Activated T-cell treated with anti-CD3 and anti-CD28 coated beads for 1 hour (primary cell): ENCODE data around the gene BSDC1.

Experiments
- DNase-seq: peaks from one replicate; pipeline ENCODE4 v3.0.0-alpha.2; 2020; ENCODE audit warnings: low read depth

BSDC1 gene

GRCh38 chr1:32393832-32394140, 455 bp downstream of the BSDC1 start:
- DNase-seq: peak; percentile 9

GRCh38 chr1:32393136-32393535, 1.1 kb downstream of the BSDC1 start:
- no peak for DNase-seq

- DNase-seq: no peak
These were observed 1.9 kb downstream of the BSDC1 start for GRCh38 chr1:32392325-32392724.

GRCh38 chr1:32390904-32391870, 3.1 kb downstream of the BSDC1 start:
- DNase-seq: no peak

GRCh38 chr1:32388641-32389040, 5.6 kb downstream of the BSDC1 start:
- no peak for DNase-seq

GRCh38 chr1:32386676-32387392, 7.4 kb downstream of the BSDC1 start:
- no peak for DNase-seq

- no peak for DNase-seq
These were observed 14.2 kb downstream of the BSDC1 start for GRCh38 chr1:32380057-32380456.

GRCh38 chr1:32377541-32378220, 16.6 kb downstream of the BSDC1 start:
- no peak for DNase-seq

- DNase-seq: no peak
These were observed 18.0 kb downstream of the BSDC1 start for GRCh38 chr1:32376199-32376598.

- DNase-seq: no peak
These were observed 20.1 kb downstream of the BSDC1 start for GRCh38 chr1:32373996-32374592.

- no peak for DNase-seq
These were observed 22.0 kb downstream of the BSDC1 start for GRCh38 chr1:32372149-32372756.

GRCh38 chr1:32367912-32368635, 26.2 kb downstream of the BSDC1 start:
- DNase-seq: no peak

GRCh38 chr1:32365445-32365844, 28.8 kb downstream of the BSDC1 start:
- no peak for DNase-seq

GRCh38 chr1:32364836-32365235, 29.4 kb downstream of the BSDC1 start:
- no peak for DNase-seq

GRCh38 chr1:32363713-32364112, 30.5 kb downstream of the BSDC1 start:
- no peak for DNase-seq

GRCh38 chr1:32362474-32363313, 31.5 kb downstream of the BSDC1 start, which contains the start of the genes FAM229A and TSSK3:
FAM229A (minus strand) TSS chr1:32362485; CDS start chr1:32362091, 394 bp downstream.
TSSK3 (plus strand) TSS chr1:32362539; CDS start chr1:32362702, 163 bp downstream.
- DNase-seq: no peak

GRCh38 chr1:32361674-32362473, 32.4 kb downstream of the BSDC1 start:
- DNase-seq: no peak

GRCh38 chr1:32361308-32361673, 33.0 kb downstream of the BSDC1 start:
- no peak for DNase-seq

GRCh38 chr1:32358435-32358834, 35.8 kb downstream of the BSDC1 start:
- DNase-seq: no peak
